Vagina (tissue), 2 donors: ENCODE results near the gene NOP14.

Experiments
- POLR2A ChIP-seq, 2 donors: fragments of 450-650 bp; IDR thresholded peaks; one replicate each; pipeline ENCODE4 v1.6.1; 2017; ENCODE audit warnings: antibody characterized with exemption in 2 of 2, mild to moderate bottlenecking in 2 of 2, moderate library complexity in 2 of 2
- POLR2AphosphoS5 ChIP-seq, 2 donors: sonication (generic); formaldehyde crosslinking; IDR thresholded peaks; one replicate each; pipeline ENCODE4 v1.9.0; 2017; ENCODE audit warnings: antibody characterized with exemption in 2 of 2, mild to moderate bottlenecking in 2 of 2, low read depth in 1 of 2; ENCODE audit not compliant: insufficient read depth in 1 of 2

DNA sequence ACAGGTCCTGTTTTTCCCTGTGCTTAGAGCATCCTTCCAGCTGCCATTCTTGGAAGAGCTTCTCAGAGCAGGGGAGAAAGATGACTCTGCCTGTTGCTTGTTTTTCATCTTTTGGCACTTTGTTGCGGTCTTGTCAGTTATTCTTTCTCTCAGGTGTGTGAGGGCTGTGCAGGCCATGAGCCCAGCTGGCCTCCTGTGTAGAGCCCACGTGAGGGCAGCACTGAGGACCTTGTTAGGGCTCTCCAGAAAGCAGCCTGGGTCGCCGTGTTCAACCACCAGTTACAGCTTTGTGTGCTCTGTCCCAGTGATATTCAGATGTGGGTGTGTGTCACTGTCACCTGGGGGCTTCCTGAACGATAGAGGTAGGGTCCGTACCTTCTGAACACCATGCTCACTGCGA lies 52.8 kb downstream of the NOP14 start:
- TF ChIP-seq POLR2AphosphoS5 (IDR thresholded peaks at IDR 0.05; ENCODE audit: insufficient read depth in 1 of 2, low read depth in 1 of 2) (no peak), POLR2A (IDR thresholded peaks at IDR 0.05) (no peak)
